Liver (tissue), 9 donors: ENCODE data around the gene ANKDD1B. TPM values are rescaled to one million over a fixed set of nuclear protein-coding genes. Genes with fewer than 3 reads are reported as not detected.

ENCODE experiments used
- DNase-seq: peaks from one replicate; pipeline ENCODE4 v3.0.0-alpha.2; 2017; ENCODE audit warnings: low spot score
- H3K27ac ChIP-seq, 2 donors: one replicate each; pipeline ENCODE4 v1.7.0; 2013; ENCODE audit warnings: inconsistent platforms in 2 of 2, low read length in 2 of 2, control low read depth in 1 of 2, low read depth in 1 of 2, mild to moderate bottlenecking in 1 of 2
- H3K27me3 ChIP-seq, 4 donors: one replicate each; pipeline versions ENCODE4 v1.6.1 to v1.7.0; 2013; ENCODE audit warnings: low read length in 3 of 4, inconsistent platforms in 1 of 4, mild to moderate bottlenecking in 1 of 4, moderate library complexity in 1 of 4; ENCODE audit not compliant: control insufficient read depth in 4 of 4, insufficient read depth in 4 of 4
- H3K36me3 ChIP-seq, 4 donors: one replicate each; pipeline versions ENCODE4 v1.6.1 to v1.7.0; 2013; ENCODE audit warnings: low read length in 3 of 4, mild to moderate bottlenecking in 3 of 4, low read depth in 1 of 4, moderate library complexity in 1 of 4; ENCODE audit not compliant: control insufficient read depth in 4 of 4, insufficient read depth in 3 of 4
- H3K4me1 ChIP-seq, 4 donors: one replicate each; pipeline versions ENCODE4 v1.6.1 to v1.7.0; 2013; ENCODE audit warnings: low read length in 3 of 4, mild to moderate bottlenecking in 3 of 4, moderate library complexity in 1 of 4; ENCODE audit not compliant: control insufficient read depth in 4 of 4, insufficient read depth in 4 of 4
- H3K4me3 ChIP-seq, 3 donors: one replicate each; pipeline versions ENCODE4 v1.6.1 to v1.7.0; 2013; ENCODE audit warnings: low read length in 3 of 3, control low read depth in 1 of 3, low read depth in 1 of 3, mild to moderate bottlenecking in 1 of 3
- H3K9ac ChIP-seq, 2 donors: one replicate each; pipeline ENCODE4 v1.7.0; 2013; ENCODE audit warnings: low read length in 2 of 2, mild to moderate bottlenecking in 2 of 2, moderate library complexity in 2 of 2, control low read depth in 1 of 2, low read depth in 1 of 2
- H3K9me3 ChIP-seq, 4 donors: one replicate each; pipeline versions ENCODE4 v1.6.1 to v1.7.0; 2013; ENCODE audit warnings: low read length in 3 of 4; ENCODE audit not compliant: control insufficient read depth in 4 of 4
- ATF3 ChIP-seq: IDR thresholded peaks from 2 replicates; pipeline ENCODE4 v1.6.1; 2016; ENCODE audit warnings: antibody characterized with exemption
- CTCF ChIP-seq: fragments of 150-350 bp; IDR thresholded peaks from 2 replicates; pipeline ENCODE4 v1.5.1; 2017; ENCODE audit warnings: improper control_type of control experiment, low read depth, low read length; ENCODE audit not compliant: missing input control
- EGR1 ChIP-seq, 2 donors: IDR thresholded peaks; 2 replicates each; pipeline ENCODE4 v1.6.1; 2016 to 2018; ENCODE audit warnings: antibody characterized with exemption in 2 of 2, low read depth in 2 of 2
- FOXA1 ChIP-seq: IDR thresholded peaks from 2 replicates; pipeline ENCODE4 v1.6.1; 2016; ENCODE audit warnings: antibody characterized with exemption
- FOXA2 ChIP-seq: IDR thresholded peaks from 2 replicates; pipeline ENCODE4 v1.6.1; 2016; ENCODE audit warnings: antibody characterized with exemption
- GABPA ChIP-seq, 2 donors: IDR thresholded peaks in 1 of 2; conservative IDR thresholded peaks in 1 of 2; 2 replicates each; pipeline ENCODE4 v1.6.1; 2016; ENCODE audit warnings: antibody characterized with exemption in 2 of 2, mild to moderate bottlenecking in 1 of 2, moderate library complexity in 1 of 2
- HNF4A ChIP-seq, 2 donors: conservative IDR thresholded peaks; 2 replicates each; pipeline ENCODE4 v1.6.1; 2016; ENCODE audit warnings: antibody characterized with exemption in 2 of 2, mild to moderate bottlenecking in 2 of 2
- HNF4G ChIP-seq: IDR thresholded peaks from 2 replicates; pipeline ENCODE4 v1.6.1; 2016; ENCODE audit warnings: antibody characterized with exemption
- JUND ChIP-seq, 2 donors: IDR thresholded peaks; 2 replicates each; pipeline ENCODE4 v1.6.1; 2016; ENCODE audit warnings: antibody characterized with exemption in 2 of 2
- MAX ChIP-seq: IDR thresholded peaks from 2 replicates; pipeline ENCODE4 v1.6.1; 2016; ENCODE audit warnings: antibody characterized with exemption
- NR2F2 ChIP-seq: IDR thresholded peaks from 2 replicates; pipeline ENCODE4 v1.6.1; 2016; ENCODE audit warnings: antibody characterized with exemption
- RAD21 ChIP-seq, 2 donors: IDR thresholded peaks; 2 replicates each; pipeline ENCODE4 v1.6.1; 2016; ENCODE audit warnings: antibody characterized with exemption in 2 of 2, mild to moderate bottlenecking in 2 of 2
- REST ChIP-seq: IDR thresholded peaks from 2 replicates; pipeline ENCODE4 v1.6.1; 2016; ENCODE audit warnings: antibody characterized with exemption, mild to moderate bottlenecking
- RXRA ChIP-seq, 2 donors: IDR thresholded peaks; 2 replicates each; pipeline ENCODE4 v1.6.1; 2017 to 2018; ENCODE audit warnings: antibody characterized with exemption in 2 of 2, mild to moderate bottlenecking in 1 of 2
- SP1 ChIP-seq: IDR thresholded peaks from 2 replicates; pipeline ENCODE4 v1.6.1; 2018; ENCODE audit warnings: antibody characterized with exemption, mild to moderate bottlenecking
- TAF1 ChIP-seq: conservative IDR thresholded peaks from 2 replicates; pipeline ENCODE4 v1.6.1; 2016; ENCODE audit warnings: antibody characterized with exemption, mild to moderate bottlenecking
- YY1 ChIP-seq: IDR thresholded peaks from 2 replicates; pipeline ENCODE4 v1.6.1; 2016; ENCODE audit warnings: antibody characterized with exemption, mild to moderate bottlenecking
- ZBTB33 ChIP-seq: IDR thresholded peaks from 2 replicates; pipeline ENCODE4 v1.6.1; 2016; ENCODE audit warnings: antibody characterized with exemption
- WGBS: extraction: QIAGEN DNeasy Blood & Tissue Kit; methylation state at CpG from one replicate; pipeline ENCODE4 v1.1.7; 2013; 5-methylcytosine and 5-hydroxymethylcytosine counted together
- polyA plus RNA-seq, 2 donors: library from polyadenylated mRNA; stranded (reverse) in 1 of 2; unstranded in 1 of 2; fragments of 200-250 nt in 1 of 2; fragments of >200 nt in 1 of 2; fragmentation: Nextera tagmentation in 1 of 2; extraction: Ambion mirVana in 1 of 2; gene quantifications; one replicate each; pipeline versions ENCODE4 v1.2.1 to v1.2.3, GENCODE V29; 2013 to 2015
- total RNA-seq, 2 donors: library from RNA; depleted of rRNA; stranded (reverse); fragments of >200 nt; gene quantifications; one replicate each; pipeline ENCODE4 v1.2.3, GENCODE V29; 2014
- donor health status: healthy.
- donor health status: healthy.
- donor health status: healthy.
- donor health status: healthy.
- donor health status: healthy.

The ANKDD1B gene
- total and polyA plus RNA-seq, 4 donors = 0.05 to 1.4 (median 0.52) TPM

- Histone ChIP-seq H3K9ac (no peak overlapping the region), H3K9me3 (no peaks in the 10 kb centered on the region), H3K4me1 (no peaks in the 10 kb centered on the region), H3K27me3 (no peaks in the 10 kb centered on the region), H3K4me3 (no peak overlapping the region), H3K36me3 (peaks cover 2 to 17% (median 9%) of the 10 kb centered on the region in 4 donors), H3K27ac (no peak overlapping the region)
- peak; percentile 42 to 47 for TF ChIP-seq RAD21 (IDR thresholded peaks at IDR 0.05)
- no peak for TF ChIP-seq ATF3
- DNase-seq = no peak
- WGBS = 95% methylated on average over 2 of the region's 2 CpGs
Observed at GRCh38 chr5:75584641-75585040, 26.6 kb upstream of the ANKDD1B start.

- H3K4me3 ChIP-seq = no peak overlapping the region
- 97% methylated on average over 3 of the region's 3 CpGs for WGBS
- no peak for DNase-seq
- H3K27me3 ChIP-seq = no peaks in the 10 kb centered on the region
- H3K9me3 ChIP-seq = no peaks in the 10 kb centered on the region
- TF ChIP-seq HNF4G (no peak), YY1 (no peak), CTCF (no peak), MAX (no peak), SP1 (no peak)
- no peak overlapping the region for H3K9ac ChIP-seq
- peaks cover 0 to 17% (median 4%) of the 10 kb centered on the region in 4 donors for H3K36me3 ChIP-seq
- H3K27ac ChIP-seq = no peak overlapping the region
- peaks cover 0 to 2% (median 0%) of the 10 kb centered on the region in 4 donors for H3K4me1 ChIP-seq
Observed at GRCh38 chr5:75588666-75589065, 22.6 kb upstream of the ANKDD1B start.

GRCh38 chr5:75600535-75600934 lies 10.7 kb upstream of the ANKDD1B start:
- H3K27ac ChIP-seq = no peak overlapping the region
- no peak overlapping the region for H3K9ac ChIP-seq
- H3K4me1 ChIP-seq = no peaks in the 10 kb centered on the region
- peaks cover 0 to 15% (median 7%) of the 10 kb centered on the region in 4 donors for H3K36me3 ChIP-seq
- no peak overlapping the region for H3K4me3 ChIP-seq
- no peak for DNase-seq
- no peaks in the 10 kb centered on the region for H3K9me3 ChIP-seq
- H3K27me3 ChIP-seq = no peaks in the 10 kb centered on the region
- TF ChIP-seq FOXA1 = no peak
- no peak for TF ChIP-seq HNF4A (conservative IDR thresholded peaks at IDR 0.05)
- no peak for TF ChIP-seq TAF1
- TF ChIP-seq FOXA2 = no peak
- no peak for TF ChIP-seq NR2F2
- no peak for TF ChIP-seq CTCF
- TF ChIP-seq JUND (IDR thresholded peaks at IDR 0.05) = no peak
- no peak for TF ChIP-seq SP1
- TF ChIP-seq ATF3 = no peak
- TF ChIP-seq EGR1 (IDR thresholded peaks at IDR 0.05; ENCODE audit: low read depth in 2 of 2) = no peak
- no peak for TF ChIP-seq GABPA (IDR thresholded peaks at IDR 0.05 in 1 of 2, conservative IDR thresholded peaks at IDR 0.05 in 1 of 2)
- TF ChIP-seq MAX = no peak
- TF ChIP-seq ZBTB33 = no peak
- TF ChIP-seq RXRA (IDR thresholded peaks at IDR 0.05) = no peak
- no peak for TF ChIP-seq REST
- no peak for TF ChIP-seq HNF4G
